Measurements from ENCODE around the gene HOXA6. TPM values are rescaled to one million over a fixed set of nuclear protein-coding genes. Genes with fewer than 3 reads are reported as not detected.

HOXA6 gene

Small RNAs within 50 kb of the gene (small RNA-seq; reads per million reads assigned to genes)
- gene AC004080.5 (not detected), gene RF01977 (not detected), gene RF02140 (not detected), gene RF02141 (not detected)
